Iris pigment epithelial cell (primary cell): ENCODE results near the gene RALGPS2.
A peak's percentile ranks its signal among the peaks of the same experiment; 100 is the strongest.
"Not testable (repeated sequence)": the region's sequence is repeated elsewhere in the genome, so short reads cannot be mapped to it uniquely, and the experiment has no call there.

Experiments used
- DNase-seq: peaks from one replicate; pipeline ENCODE4 v3.0.0-alpha.2; 2011; ENCODE audit warnings: low read depth

RALGPS2 gene

DNA sequence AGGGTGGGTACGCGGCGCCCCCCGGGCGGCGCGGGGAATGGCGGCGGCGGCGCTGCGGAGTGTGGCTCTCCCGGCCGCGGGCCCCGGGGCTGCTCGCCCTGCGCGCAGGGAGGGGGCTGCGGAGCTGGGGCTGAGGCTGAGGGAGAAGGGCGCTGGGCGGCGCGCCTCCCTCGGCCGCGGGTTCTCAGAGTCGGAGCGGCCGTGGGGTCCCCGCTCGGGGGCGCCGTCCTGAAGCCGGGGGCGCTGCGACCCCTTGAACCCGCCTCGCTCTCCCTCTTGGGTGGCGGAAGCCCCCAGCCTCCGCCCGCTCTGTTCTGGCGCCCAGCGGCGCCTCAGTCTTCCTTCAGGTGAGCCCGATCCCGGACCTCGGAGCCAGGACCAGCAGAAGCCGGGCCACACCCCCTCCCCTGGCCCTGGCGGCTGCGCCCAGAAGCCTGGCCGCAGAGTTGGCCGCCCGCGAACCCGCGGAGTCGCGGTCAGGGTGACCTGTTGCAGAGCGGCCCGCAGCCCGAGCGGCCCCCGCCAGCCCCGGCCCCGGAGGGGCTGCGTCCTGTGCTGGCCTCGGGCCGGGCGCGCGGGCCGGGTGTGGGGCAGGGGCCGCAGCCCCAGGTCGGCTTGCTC is 532 bp downstream of the RALGPS2 start:
- peak; percentile 58 for DNase-seq

DNA sequence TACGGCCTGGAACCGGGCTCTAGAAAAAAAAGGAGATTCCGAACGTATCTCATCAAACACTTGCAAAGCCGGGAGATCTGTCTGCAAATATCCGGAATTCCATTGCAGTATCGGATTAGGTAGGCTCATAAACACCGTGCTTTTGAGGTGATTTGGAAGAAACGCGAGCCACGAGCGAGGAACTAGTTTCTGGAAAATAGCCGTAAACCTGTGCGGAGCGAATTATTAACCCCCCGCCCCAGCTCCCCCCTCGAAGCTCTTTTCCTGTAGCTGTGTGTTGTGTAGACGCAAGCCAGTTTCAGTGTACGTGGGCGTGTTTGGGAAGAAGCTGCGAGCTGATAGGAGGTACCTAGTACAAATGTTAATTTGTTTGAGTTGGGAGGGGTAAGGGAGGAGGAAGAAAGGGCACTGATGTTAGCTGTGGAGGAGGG is 1.1 kb downstream of the RALGPS2 start:
- peak; percentile 92 for DNase-seq

DNA sequence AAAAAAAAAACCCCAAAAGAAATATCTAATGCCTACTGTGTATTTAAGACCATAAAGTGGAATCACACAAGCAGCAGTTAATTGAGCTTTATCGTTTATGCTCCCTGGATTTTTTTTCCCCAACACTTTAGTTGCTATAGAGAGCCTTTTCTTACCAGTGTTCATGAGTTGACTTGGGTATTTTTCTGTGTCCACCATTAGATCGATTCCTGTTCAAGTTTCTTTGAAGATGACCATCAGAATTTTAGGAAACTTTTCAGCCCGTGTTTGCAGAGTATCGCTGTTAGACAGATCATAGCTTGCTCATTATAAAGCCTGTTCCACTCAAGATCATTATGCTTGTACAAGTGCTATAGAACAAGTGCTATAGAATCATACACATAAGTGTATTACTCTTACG is 1.5 kb downstream of the RALGPS2 start:
- DNase-seq = no peak

DNA sequence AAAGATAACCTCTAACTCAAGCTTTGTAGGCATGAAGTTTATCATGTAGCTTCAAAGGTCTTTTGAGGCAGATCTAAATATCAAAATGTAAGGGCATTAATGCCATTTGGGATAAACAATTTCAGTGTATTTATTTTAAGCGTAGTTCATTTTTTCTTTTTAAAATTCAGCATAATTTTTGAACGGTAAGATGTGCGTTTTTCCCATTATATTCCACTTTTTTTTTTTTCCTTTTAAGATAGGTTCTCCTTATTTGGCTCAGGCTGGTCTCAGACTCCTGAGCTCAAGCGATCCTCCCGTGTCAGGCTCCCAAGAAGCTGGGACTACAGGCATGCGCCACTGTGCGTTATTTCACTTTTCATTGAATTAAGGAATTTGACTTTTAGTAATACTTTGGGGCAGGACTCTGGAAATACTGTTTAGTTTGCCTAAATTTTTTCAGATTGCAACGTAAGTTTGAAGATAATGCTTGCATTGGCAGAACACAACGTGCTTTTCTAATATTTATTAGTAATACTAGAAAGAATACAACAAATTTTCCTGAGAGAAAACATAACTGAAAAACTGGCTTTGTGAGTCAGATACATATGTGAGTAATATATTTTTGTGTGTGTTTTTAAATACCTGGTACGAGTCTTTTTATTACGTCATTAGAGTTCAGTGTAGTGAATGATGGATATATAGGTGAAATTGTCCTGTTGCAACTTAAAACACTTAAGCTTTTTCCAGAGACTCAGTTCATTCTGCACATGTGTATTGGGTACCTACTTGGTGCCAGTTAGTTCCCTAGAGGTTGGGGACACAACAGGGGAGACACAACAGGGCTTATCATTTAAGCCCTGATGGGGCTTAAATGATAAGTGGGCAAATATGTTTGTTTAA is 2.2 kb downstream of the RALGPS2 start:
- peak; percentile 42 for DNase-seq

DNA sequence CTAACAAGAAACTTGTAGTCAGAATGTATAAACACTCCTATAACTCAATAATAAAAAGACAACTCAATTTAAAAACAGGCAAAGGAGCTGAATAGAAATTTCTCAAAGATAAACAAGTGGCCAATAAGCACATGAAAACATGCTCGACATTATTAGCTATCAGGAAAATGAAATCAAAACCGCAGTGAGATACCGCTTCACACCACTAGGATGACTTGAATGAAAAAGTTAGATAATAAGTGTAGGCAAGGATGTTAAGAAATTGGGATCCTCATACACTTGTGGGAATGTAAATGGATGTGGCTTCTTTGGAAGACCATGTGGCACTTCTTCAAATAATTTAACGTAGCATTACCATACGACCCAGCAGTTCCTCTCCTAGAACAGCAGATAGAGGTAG is 8.9 kb downstream of the RALGPS2 start:
- DNase-seq = no peak

DNA sequence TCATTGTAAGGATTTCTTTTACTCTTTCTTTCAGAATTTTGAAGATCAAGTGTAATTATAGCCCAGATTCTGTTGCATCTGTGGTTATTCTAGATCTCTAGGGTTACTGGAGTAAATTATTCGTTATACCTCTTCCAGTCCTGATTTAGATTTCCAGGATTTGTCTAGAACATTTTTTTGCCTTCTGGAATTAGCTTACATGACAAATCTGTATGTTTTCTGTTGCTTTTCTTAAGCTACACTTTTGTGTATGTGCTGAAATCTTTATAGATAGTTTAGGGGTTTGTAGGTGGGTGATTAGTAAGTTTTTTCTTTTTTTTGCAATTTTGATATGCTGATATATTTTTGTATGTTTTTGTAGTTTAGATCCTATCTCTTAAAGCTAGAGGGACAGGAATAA is 13.7 kb downstream of the RALGPS2 start:
- DNase-seq = no peak

DNA sequence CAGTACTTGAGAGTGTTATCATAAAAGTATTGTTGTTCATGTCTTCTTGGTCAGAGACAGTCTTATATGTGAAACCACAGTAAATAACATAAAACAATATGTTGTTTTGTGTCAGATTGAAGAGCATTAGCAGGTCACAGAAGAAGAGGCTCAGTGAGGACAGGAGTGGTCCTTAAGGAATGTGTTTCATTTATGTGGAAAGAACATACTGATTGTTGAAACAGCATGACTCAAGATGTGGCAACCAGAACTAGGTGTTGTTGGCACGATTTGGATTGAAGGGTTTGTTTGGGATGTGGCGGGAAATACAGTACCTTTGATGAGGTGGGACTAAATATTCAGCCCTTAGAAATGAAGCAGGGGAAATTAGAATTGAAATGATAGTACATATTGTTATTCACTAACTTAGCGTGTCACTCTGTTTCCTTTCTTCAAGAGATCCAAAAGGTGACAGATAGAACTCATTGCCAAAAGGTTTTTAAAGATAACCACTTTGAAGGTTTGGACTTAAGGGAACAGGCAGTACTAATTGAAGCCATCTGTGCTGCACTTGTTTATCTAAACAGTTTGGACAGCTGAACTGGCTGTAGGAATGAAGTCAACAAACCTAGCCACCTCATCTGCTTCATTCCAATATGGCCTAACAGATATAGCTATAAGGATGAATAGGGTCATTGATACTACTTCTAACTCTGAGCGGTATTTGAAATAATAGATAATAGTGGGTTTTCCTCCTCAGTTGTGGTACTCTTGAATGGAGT is 14.4 kb downstream of the RALGPS2 start:
- peak; percentile 63 for DNase-seq

DNA sequence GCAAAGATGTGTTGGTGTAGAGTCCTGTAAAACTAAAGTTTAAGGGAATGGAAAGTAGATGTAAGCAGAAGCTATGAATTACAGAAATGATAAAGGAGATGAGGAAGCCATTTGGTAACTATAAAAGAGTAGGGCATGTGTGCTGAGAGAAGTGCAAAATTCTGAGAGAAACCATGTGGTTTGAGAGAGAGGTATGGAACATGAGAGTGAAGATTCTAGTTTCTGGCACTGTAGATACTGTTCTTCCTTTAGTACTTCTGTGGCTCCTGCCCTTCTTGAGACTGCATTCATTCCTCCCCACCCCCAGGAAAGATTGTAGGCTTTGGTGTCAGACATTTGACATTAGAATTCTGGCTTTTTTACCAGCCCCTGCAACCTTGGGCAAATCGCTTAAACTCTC is 15.4 kb downstream of the RALGPS2 start:
- no peak for DNase-seq

DNA sequence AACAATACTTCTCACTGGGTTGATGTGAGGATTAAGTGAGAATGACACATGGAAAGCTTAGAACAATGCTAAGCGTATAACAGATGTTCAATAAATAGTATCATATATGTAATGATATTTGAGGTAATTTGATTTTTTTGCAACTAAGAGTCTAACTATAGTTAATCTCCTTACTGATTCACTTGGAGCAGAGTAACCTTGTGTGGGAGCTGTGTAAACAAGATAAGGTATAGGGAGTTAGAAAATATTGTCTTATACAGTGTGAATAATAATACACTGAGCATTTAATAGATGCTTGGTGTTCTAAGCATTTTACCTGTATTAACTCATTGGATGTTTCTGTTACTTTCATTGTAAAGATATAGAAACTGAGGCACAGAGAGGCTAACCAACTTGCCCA is 15.9 kb downstream of the RALGPS2 start:
- DNase-seq = no peak

DNA sequence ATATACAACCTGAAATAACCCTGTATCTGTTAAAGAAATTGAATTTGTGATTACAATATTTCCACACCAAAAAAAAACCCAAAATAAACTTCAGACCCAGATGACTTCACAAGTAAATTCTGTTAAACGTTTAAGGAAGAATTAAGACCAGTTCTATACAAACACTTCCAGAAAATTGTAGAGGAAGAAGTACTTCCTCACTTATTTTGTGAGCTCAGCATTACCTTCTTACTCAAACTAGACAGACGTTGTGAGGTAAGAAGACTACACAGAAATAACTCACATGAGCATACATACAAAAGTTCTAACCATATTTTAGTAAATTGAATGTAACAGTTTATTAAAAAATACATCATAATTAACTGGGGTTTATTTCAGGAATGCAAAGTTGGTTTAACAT is 18.8 kb downstream of the RALGPS2 start:
- DNase-seq = no peak

DNA sequence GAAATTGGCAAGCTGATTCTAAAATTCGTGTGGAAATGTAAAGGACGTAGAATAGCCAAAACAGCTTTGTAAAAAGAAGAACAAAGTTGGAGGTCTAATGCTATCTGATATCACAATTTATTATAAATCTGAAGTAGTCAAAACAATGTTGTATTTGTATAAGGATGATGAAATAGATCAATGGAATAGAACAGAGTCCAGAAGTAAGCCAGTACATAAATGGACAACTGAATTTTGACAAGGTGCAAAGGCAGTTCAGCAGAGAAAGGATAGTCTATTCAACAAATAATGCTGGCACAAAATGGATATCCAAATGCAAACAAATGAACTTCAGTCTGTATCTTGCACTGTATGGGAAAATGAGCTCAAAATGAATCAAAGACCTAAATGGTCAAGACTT is 20.2 kb downstream of the RALGPS2 start:
- no peak for DNase-seq

DNA sequence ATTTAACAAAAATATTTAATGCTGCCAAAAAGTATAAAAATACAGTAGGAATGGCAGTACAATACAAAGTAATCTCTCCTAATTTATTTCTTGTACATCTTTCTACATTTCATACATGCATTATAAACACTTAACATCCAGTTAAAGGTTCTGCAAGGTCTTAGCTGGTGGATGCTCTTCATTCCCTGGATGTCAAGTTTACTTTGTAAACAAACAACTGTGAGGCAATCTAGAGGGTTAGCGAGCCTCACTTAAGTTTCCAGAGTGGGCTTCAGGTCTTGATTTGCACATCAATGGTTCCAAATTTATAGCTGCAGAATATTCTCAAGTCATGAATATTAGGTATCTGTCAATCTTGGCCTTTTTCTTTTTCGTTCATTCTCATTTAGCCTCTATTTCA is 21.3 kb downstream of the RALGPS2 start:
- no peak for DNase-seq

DNA sequence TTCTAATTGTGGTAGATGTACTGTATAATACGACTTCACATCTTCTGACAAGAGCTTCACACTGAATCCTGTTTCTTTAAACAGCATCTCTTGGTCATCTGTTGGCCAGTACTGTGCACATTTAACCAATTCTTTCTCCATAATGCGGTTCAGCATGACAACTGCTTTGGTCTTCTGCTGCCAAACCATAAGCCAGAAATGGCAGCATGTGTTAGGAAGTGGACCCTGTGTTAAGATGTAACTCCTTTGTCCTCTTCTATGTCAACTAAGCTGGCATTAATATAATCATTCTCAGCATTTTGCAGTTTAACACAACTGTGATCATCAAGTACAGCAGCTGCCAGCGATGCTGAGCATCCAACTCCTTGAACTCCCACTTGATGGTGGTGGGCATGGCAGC is 22.3 kb downstream of the RALGPS2 start:
- DNase-seq = not testable (repeated sequence)

DNA sequence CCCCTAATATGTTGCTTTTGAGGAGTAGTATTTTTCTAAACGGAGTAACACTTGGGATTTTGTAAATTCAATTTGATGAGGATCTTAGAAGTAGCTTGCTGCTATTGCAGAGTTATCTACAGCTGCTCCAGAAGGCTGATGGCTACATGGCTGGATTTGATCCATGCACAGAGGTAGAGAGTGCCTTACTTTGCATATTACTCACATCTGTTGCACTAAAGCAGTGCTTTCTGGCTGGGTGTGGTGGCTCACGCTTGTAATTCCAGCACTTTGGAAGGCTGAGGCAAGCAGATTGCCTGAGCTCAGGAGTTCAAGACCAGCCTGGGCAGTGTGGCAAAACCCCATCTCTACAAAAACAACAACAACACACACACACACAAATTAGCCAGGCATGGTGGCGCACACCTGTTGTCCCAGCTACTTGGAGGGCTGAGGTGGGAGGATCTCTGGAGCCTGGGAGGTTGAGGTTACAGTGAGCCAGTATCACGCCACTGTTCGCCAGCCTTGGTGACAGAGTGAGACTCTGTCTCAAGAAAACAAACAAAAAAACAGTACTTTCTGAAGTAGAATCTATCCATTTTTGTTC is 24.6 kb downstream of the RALGPS2 start:
- DNase-seq = no peak

DNA sequence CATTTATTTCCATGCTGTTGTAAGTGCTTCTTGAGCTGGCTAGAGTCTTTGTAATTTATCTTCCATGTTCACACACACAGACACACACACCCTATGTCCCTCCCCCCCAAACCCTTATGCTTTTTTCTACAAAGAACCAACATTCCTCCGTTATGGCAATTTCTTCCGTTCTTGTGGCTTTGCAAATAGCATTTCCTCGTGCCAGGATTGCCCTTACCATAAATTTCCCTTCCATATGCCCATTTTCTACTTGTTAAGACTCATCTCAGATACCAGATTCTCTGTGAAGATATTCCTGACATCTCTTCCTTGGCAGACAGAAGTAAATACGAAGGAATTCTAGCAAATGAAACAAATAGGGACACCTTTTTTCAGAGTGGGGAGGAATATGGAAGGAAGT is 26.0 kb downstream of the RALGPS2 start:
- DNase-seq = no peak

DNA sequence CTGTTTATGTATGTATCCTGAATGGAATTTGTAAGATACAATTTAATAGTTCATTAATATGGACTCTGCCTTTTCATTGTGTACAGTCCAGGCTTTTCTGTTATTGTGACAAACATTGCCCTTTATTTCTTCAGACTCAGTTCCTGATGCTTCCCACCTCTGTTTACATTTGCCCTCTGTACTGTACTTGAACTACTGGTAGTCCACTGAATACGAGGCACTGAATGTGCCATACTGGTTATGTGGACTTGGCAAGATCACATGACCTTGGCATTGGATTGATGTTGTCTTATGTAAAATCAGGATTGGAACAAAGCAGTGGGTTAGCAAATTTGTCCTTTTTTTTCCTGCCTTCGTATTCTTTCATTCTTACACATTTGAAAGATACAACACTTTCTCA is 27.8 kb downstream of the RALGPS2 start:
- DNase-seq = no peak

DNA sequence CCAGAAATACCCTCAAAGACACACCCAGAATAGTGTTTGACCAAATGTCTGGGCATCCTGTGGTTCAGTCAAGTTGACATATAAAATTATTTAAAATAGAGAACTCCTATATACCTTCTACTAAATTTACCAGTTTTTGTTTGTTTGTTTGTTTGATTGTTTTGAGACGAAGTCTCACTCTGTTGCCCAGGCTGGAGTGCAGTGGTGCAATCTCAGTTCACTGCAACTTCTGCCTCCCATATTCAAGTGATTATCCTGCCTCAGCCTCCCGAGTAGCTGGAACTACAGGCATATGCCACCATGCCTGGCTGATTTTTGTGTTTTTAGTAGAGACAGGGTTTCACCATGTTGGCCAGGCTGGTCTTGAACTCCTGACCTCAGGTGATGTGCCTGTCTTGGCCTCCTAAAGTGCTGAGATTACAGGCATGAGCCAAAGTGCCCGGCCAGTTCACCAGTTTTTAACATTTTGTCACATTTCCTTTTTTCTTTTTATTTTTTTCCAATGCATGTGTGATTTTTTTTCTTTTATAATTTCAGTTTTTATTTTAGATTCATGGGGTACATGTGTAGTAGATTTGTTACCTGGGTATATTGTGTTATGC is 29.7 kb downstream of the RALGPS2 start:
- not testable (repeated sequence) for DNase-seq

DNA sequence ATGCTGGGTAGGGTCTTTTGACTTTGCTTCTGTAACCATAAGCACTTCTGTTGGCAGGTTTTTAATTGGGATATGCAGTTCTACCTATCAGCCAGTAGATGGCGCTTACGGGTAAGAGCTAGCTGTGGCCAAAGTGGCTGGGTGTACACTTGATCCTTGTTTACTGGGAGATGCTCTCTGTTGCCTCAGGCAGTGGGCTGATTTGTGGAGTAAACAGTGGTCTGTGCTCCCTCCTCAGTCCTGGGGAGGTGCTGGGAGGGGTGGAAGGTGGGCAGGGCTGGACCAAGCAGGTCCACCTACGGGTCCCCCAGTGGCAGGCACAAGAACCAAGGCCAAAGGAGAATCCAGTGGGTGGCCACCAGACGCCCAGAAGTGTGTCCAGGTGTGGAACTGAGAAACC is 43.4 kb downstream of the RALGPS2 start:
- peak; percentile 48 for DNase-seq

DNA sequence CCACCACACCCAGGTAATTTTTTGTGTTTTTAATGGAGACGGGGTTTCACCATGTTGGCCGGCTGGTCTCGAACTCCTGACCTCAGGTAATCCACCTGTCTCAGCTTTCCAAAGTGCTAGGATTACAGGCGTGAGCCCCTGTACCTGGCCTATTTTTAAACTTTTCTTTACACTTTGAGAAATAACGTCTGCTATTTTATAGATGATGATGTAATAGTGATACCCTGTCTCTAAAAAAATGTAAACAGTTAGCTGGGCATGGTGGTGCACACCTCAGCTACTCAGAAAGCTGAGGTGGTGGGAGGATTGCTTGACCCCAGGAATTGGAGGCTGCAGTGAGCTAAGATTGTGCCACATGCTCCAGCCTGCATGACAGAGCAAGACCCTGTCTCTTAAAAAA is 47.9 kb downstream of the RALGPS2 start:
- DNase-seq = no peak

DNA sequence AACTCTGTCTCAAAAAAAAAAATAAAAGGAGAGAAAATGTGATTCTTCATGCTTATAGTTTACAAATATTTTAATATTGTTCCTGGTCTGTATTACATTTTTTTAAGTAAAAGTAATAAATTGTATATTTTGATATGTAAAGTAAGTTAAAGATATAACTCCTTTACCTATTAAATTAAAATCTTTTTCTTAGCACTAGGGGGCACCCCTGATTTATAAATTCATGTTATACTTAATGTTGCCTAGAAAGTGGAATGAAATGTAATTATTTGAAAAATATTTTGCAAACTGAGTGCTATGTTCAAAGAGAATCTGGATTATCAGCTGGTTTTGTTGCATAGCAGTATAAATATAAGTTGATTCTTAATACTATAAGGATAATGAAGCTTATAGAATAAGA is 49.2 kb downstream of the RALGPS2 start:
- peak; percentile 25 for DNase-seq

DNA sequence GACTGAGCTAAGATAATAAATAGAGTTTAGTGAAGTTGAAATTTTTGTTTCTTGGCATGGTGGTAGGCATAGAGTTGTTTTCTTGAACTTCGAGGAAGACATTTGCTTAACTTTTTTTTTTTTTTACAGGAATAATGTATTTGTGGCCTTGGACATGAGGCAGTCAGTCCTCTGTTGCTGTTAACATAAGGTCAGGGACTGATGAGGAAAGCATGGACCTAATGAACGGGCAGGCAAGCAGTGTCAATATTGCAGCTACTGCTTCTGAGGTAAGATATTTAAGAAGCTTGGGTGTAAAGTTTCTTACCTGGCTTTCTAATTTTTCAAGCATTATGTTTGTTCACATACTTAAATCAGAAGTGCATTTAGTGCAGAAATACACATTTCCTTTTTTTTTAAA is 51.5 kb downstream of the RALGPS2 start:
- no peak for DNase-seq
